HepG2 (cell line): ENCODE measurements around the gene C9orf43. TPM values are rescaled to one million over a fixed set of nuclear protein-coding genes. Genes with fewer than 3 reads are reported as not detected.

Experiments used
- CCDC6 ChIP-seq: sonication (generic); formaldehyde crosslinking; IDR thresholded peaks from 2 replicates; pipeline ENCODE4 v1.8.1; 2022; ENCODE audit warnings: mild to moderate bottlenecking, missing genetic modification reagents, moderate library complexity
- GATAD2A ChIP-seq: IDR thresholded peaks from 2 replicates; pipeline ENCODE4 v1.6.1; 2016
- HNRNPL ChIP-seq: fragments of 200-400 bp; formaldehyde crosslinking; IDR thresholded peaks from 2 replicates; pipeline ENCODE4 v1.6.1; 2017; ENCODE audit warnings: mild to moderate bottlenecking, low read depth, low read length
- JUN ChIP-seq: sonication (generic); formaldehyde crosslinking; IDR thresholded peaks from 2 replicates; pipeline ENCODE4 v1.4.0; 2020; ENCODE audit warnings: mild to moderate bottlenecking, missing genetic modification reagents
- KDM3A ChIP-seq: IDR thresholded peaks from 2 replicates; pipeline ENCODE4 v1.6.1; 2018; ENCODE audit warnings: low read depth, missing compliant biosample characterization
- RAD51 ChIP-seq: fragments of 450-650 bp; IDR thresholded peaks from 2 replicates; pipeline ENCODE4 v1.6.1; 2016; ENCODE audit warnings: borderline replicate concordance
- U2AF1 ChIP-seq: fragments of 200-400 bp; formaldehyde crosslinking; optimal IDR thresholded peaks from 2 replicates; pipeline ENCODE3; 2017; ENCODE audit warnings: mild to moderate bottlenecking, low read depth, low read length
- ZC3H13 ChIP-seq: sonication (generic); formaldehyde crosslinking; IDR thresholded peaks from 2 replicates; pipeline ENCODE4 v1.8.1; 2023; ENCODE audit warnings: mild to moderate bottlenecking, missing genetic modification reagents, moderate library complexity
- ZNF629 ChIP-seq: sonication (generic); formaldehyde crosslinking; conservative IDR thresholded peaks from 2 replicates; pipeline ENCODE4 v1.5.0; 2020; ENCODE audit warnings: missing genetic modification reagents
- polyA plus RNA-seq, 8 experiments: library from polyadenylated mRNA; depleted of rRNA in 3 of 8; stranded (reverse) in 7 of 8; unstranded in 1 of 8; fragments of >200 nt; fragmentation: Illumina TruSeq in 4 of 8; extraction: Trizol in 4 of 8; gene quantifications; 2 replicates each; pipeline versions ENCODE4 v1.2.1 to v1.2.3, GENCODE V29; 2011 to 2016; ENCODE audit warnings: low read depth in 4 of 8, missing spikeins in 1 of 8, mixed read lengths in 1 of 8; ENCODE audit not compliant: insufficient read depth in 1 of 8
- total RNA-seq, 5 experiments: library from RNA; depleted of rRNA; stranded (reverse); fragments of >200 nt; fragmentation: Illumina TruSeq; extraction: Trizol; gene quantifications; 2 replicates each; pipeline ENCODE4 v1.2.3, GENCODE V29; 2016; ENCODE audit warnings: low read depth in 1 of 5
- TF ChIP-seq, protein P1 (sequence below): sonication (generic); formaldehyde crosslinking; IDR thresholded peaks from 2 replicates; pipeline ENCODE4 v1.4.0; 2020; ENCODE audit warnings: low read depth, missing genetic modification reagents
- TF ChIP-seq, protein P2 (sequence below): sonication (generic); formaldehyde crosslinking; IDR thresholded peaks from 2 replicates; pipeline ENCODE4 v1.8.0; 2022; ENCODE audit warnings: missing genetic modification reagents, mild to moderate bottlenecking, inconsistent platforms, borderline replicate concordance
- TF ChIP-seq, protein P3 (sequence below): sonication (generic); formaldehyde crosslinking; IDR thresholded peaks from 2 replicates; pipeline ENCODE4; 2020; ENCODE audit warnings: missing genetic modification reagents, mild to moderate bottlenecking, borderline replicate concordance
- TF ChIP-seq, protein P4 (sequence below): sonication (generic); formaldehyde crosslinking; IDR thresholded peaks from 2 replicates; pipeline ENCODE4 v1.5.1; 2020; ENCODE audit warnings: missing genetic modification reagents, mild to moderate bottlenecking, borderline replicate concordance
- TF ChIP-seq, protein P5 (sequence below): sonication (generic); formaldehyde crosslinking; IDR thresholded peaks from 2 replicates; pipeline ENCODE4 v1.4.0; 2020; ENCODE audit warnings: missing genetic modification reagents

C9orf43 gene
- total and polyA plus RNA-seq, 2 of the 13 experiments (the other 11 are each of a cell fraction or from before 2014, with no cell fraction given), result 0.24 to 0.31 TPM

DNA sequence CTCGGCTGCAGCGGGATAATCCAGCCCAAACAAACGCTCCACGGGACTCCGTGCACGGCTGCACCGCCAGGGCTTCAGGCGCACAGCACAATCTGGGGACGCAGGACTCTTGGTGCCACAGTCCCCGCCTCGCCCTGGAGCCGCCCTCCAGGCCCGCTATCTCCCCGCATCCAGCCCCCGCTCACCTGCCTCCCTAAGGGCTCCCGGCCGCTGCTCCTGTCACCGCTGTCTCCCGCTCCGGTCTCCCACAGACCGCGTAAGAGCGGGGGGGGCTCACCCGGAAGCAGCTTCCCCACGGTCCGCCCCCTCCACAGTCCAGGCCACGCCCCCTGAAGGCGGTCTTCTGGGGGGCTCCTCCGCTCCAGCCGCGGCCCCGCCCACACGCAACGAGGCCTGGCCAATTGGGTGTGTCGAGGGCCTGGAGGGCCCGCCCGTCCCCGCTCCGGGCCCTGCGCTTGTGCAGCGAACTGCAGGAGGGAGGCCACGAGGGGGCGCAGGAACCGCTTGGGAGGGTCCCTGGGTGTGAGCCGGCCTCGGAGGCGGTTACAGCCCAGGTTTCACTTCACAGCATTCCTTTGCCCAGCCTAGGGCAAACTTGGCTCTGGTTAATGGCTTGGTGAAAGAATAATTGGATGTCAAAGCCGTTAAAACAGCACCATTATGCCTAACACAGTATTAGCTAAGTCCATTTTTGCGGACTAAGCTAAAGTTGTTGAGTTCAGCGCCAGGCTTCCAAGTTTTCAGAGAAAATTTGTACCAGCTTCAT is 9.3 kb upstream of the C9orf43 start, which contains the start of gene ALAD (continued):
- TF ChIP-seq, protein P1, sequence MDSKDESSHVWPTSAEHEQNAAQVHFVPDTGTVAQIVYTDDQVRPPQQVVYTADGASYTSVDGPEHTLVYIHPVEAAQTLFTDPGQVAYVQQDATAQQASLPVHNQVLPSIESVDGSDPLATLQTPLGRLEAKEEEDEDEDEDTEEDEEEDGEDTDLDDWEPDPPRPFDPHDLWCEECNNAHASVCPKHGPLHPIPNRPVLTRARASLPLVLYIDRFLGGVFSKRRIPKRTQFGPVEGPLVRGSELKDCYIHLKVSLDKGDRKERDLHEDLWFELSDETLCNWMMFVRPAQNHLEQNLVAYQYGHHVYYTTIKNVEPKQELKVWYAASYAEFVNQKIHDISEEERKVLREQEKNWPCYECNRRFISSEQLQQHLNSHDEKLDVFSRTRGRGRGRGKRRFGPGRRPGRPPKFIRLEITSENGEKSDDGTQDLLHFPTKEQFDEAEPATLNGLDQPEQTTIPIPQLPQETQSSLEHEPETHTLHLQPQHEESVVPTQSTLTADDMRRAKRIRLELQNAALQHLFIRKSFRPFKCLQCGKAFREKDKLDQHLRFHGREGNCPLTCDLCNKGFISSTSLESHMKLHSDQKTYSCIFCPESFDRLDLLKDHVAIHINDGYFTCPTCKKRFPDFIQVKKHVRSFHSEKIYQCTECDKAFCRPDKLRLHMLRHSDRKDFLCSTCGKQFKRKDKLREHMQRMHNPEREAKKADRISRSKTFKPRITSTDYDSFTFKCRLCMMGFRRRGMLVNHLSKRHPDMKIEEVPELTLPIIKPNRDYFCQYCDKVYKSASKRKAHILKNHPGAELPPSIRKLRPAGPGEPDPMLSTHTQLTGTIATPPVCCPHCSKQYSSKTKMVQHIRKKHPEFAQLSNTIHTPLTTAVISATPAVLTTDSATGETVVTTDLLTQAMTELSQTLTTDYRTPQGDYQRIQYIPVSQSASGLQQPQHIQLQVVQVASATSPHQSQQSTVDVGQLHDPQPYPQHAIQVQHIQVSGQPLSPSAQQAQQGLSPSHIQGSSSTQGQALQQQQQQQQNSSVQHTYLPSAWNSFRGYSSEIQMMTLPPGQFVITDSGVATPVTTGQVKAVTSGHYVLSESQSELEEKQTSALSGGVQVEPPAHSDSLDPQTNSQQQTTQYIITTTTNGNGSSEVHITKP (CRISPR knock-in tag), result peak; percentile 24; the same call in 1 of the 2 replicates
- TF ChIP-seq, protein P2, sequence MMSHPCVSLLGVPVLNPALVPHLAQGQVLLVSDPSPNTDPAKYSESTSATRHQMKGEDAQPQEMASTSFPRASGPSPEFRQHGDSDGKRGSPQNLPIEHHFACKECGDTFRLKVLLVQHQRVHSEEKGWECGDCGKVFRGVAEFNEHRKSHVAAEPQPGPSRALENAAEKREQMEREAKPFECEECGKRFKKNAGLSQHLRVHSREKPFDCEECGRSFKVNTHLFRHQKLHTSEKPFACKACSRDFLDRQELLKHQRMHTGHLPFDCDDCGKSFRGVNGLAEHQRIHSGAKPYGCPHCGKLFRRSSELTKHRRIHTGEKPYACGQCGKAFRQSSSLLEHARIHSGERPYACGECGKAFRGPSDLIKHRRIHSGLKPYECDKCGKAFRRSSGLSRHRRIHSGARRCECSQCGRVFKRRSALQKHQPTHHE (CRISPR knock-in tag), result peak; percentile 75; the same call in 1 of the 2 replicates
- TF ChIP-seq JUN (CRISPR knock-in tag), result no peak
- TF ChIP-seq GATAD2A (CRISPR knock-in tag), result peak; percentile 80
- TF ChIP-seq HNRNPL, result no peak
- TF ChIP-seq, protein P3, sequence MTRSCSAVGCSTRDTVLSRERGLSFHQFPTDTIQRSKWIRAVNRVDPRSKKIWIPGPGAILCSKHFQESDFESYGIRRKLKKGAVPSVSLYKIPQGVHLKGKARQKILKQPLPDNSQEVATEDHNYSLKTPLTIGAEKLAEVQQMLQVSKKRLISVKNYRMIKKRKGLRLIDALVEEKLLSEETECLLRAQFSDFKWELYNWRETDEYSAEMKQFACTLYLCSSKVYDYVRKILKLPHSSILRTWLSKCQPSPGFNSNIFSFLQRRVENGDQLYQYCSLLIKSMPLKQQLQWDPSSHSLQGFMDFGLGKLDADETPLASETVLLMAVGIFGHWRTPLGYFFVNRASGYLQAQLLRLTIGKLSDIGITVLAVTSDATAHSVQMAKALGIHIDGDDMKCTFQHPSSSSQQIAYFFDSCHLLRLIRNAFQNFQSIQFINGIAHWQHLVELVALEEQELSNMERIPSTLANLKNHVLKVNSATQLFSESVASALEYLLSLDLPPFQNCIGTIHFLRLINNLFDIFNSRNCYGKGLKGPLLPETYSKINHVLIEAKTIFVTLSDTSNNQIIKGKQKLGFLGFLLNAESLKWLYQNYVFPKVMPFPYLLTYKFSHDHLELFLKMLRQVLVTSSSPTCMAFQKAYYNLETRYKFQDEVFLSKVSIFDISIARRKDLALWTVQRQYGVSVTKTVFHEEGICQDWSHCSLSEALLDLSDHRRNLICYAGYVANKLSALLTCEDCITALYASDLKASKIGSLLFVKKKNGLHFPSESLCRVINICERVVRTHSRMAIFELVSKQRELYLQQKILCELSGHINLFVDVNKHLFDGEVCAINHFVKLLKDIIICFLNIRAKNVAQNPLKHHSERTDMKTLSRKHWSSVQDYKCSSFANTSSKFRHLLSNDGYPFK (CRISPR knock-in tag), result peak; percentile 47; the same call in 1 of the 2 replicates
- TF ChIP-seq, protein P4, sequence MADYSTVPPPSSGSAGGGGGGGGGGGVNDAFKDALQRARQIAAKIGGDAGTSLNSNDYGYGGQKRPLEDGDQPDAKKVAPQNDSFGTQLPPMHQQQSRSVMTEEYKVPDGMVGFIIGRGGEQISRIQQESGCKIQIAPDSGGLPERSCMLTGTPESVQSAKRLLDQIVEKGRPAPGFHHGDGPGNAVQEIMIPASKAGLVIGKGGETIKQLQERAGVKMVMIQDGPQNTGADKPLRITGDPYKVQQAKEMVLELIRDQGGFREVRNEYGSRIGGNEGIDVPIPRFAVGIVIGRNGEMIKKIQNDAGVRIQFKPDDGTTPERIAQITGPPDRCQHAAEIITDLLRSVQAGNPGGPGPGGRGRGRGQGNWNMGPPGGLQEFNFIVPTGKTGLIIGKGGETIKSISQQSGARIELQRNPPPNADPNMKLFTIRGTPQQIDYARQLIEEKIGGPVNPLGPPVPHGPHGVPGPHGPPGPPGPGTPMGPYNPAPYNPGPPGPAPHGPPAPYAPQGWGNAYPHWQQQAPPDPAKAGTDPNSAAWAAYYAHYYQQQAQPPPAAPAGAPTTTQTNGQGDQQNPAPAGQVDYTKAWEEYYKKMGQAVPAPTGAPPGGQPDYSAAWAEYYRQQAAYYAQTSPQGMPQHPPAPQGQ (CRISPR knock-in tag), result no peak
- TF ChIP-seq KDM3A (CRISPR knock-in tag), result peak; percentile 89; the same call in 1 of the 2 replicates
- no peak for TF ChIP-seq RAD51
- TF ChIP-seq CCDC6 (CRISPR knock-in tag), result no peak
- TF ChIP-seq ZNF629, result 0 out of 2 replicates have a peak, but pooled peaks have one; percentile 13
- TF ChIP-seq, protein P5, sequence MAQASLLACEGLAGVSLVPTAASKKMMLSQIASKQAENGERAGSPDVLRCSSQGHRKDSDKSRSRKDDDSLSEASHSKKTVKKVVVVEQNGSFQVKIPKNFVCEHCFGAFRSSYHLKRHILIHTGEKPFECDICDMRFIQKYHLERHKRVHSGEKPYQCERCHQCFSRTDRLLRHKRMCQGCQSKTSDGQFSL (CRISPR knock-in tag), result peak; percentile 95
- peak; percentile 51; the same call in 1 of the 2 replicates for TF ChIP-seq ZC3H13 (CRISPR knock-in tag)
- peak; percentile 40 for TF ChIP-seq U2AF1
